ENCODE results near the gene GOLGB1. TPM values are rescaled to one million over a fixed set of nuclear protein-coding genes. Genes with fewer than 3 reads are reported as not detected.

Gene GOLGB1
- total and polyA plus RNA-seq, 2 donors (not counting 3 experiments of a cell fraction or from before 2014, with no cell fraction given): 7.4 to 42.7 TPM

DNA sequence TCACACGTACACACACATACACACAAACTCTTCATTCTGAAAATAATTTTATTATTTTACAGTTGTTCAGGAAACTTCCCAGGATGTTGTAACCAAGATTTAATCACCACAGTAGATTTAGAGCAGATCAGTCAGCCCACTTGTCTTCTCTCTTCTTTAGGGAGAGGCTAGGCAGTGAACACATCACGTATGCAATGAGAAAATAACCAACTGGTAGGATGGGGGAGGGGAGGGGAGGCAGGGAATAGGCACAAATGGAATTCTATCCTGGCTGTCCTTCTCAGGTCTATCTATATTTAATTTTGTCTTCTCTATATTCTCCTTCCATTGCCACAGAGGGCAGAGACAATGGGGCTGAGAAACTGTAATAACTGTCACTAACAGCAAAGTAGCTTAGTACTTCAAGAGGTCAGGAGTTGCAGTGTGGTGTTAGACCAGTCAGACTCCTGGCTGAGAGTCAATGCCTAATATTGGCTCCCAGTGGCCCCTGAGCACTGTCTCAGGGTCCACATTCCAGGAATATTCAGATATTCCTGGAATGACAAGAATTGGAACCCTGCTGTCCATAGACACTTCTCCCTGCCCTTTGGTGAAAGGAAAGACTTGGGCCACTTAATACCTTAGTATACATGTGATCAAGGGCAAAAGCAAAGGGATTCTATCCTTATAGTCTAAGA is 86.2 kb downstream of the GOLGB1 start:
- dilution Hi-C loops (cut with MboI; ENCODE audit: extremely low pct_ligation_motif_present, low sequenced_read_pairs) (no loop called here), intact Hi-C loops (cut with micrococcal nuclease) (loop anchor here (5.0 kb wide), 2 partner anchors 116 to 174 kb away; partner anchors contain the start of genes EAF2, IQCB1 and POLQ)
- Histone ChIP-seq H4K20me1 (replicated peaks; ENCODE audit: control insufficient read depth, extremely low read depth, insufficient read depth, low read length) (no peaks in the 10 kb centered on the region), H3K27me3 (ENCODE audit: control insufficient read depth in 2 of 2, insufficient read depth in 2 of 2, low read length in 2 of 2) (no peaks in the 10 kb centered on the region), H3K4me2 (ENCODE audit: insufficient read depth, low read length) (no peak overlapping the region), H3K27ac (ENCODE audit: insufficient read depth, low read depth, low read length) (no peak overlapping the region), H3K4me1 (ENCODE audit: control insufficient read depth, extremely low read depth, insufficient read depth, low read length) (peaks cover 22% of the 10 kb centered on the region), H3K9me3 (replicated peaks; ENCODE audit: control insufficient read depth, insufficient read depth, low read length) (no peaks in the 10 kb centered on the region), H2AFZ (ENCODE audit: low read depth, low read length) (no peak overlapping the region), H3K9ac (replicated peaks; ENCODE audit: extremely low read depth, insufficient read depth, low read length) (no peak overlapping the region), H3K9me1 (replicated peaks; ENCODE audit: control insufficient read depth, extremely low read depth, insufficient read depth, low read length) (no peaks in the 10 kb centered on the region), H3K79me2 (ENCODE audit: control insufficient read depth, insufficient read depth, low read length) (peaks cover 16% of the 10 kb centered on the region), H3K4me3 (replicated peaks in 1 of 3; ENCODE audit: insufficient read depth in 1 of 3, low read depth in 1 of 3, low read length in 3 of 3) (no peak overlapping the region), H3K36me3 (ENCODE audit: control insufficient read depth in 2 of 2, extremely low read depth in 1 of 2, insufficient read depth in 2 of 2, low read length in 2 of 2) (peaks cover 17 to 22% of the 10 kb centered on the region in 2 experiments)
- POLR2A ChIA-PET: interaction anchor here (0.6 kb wide), 1 partner anchor 7 kb away, joined by 6 read pairs; no protein-coding TSS in a partner anchor
- no peak for FAIRE-seq
- TF ChIP-seq EZH2 (IDR thresholded peaks at IDR 0.05; ENCODE audit: borderline replicate concordance, low read depth, low read length, severe bottlenecking) (no peak), POLR2AphosphoS5 (IDR thresholded peaks at IDR 0.05; ENCODE audit: insufficient read depth, low read depth, low read length) (no peak), POLR2A (IDR thresholded peaks at IDR 0.05; ENCODE audit: low read depth, low read length) (no peak), MYC (IDR thresholded peaks at IDR 0.05; ENCODE audit: low read depth, low read length) (no peak), JUN (IDR thresholded peaks at IDR 0.05; ENCODE audit: borderline replicate concordance, insufficient read depth, insufficient read length, low read depth) (no peak), FOS (IDR thresholded peaks at IDR 0.05; ENCODE audit: borderline replicate concordance, insufficient read depth, low read length) (no peak), GATA2 (IDR thresholded peaks at IDR 0.05; ENCODE audit: insufficient read depth, insufficient read length, low read depth, low read length) (no peak)
- TF ChIP-seq, protein P1, sequence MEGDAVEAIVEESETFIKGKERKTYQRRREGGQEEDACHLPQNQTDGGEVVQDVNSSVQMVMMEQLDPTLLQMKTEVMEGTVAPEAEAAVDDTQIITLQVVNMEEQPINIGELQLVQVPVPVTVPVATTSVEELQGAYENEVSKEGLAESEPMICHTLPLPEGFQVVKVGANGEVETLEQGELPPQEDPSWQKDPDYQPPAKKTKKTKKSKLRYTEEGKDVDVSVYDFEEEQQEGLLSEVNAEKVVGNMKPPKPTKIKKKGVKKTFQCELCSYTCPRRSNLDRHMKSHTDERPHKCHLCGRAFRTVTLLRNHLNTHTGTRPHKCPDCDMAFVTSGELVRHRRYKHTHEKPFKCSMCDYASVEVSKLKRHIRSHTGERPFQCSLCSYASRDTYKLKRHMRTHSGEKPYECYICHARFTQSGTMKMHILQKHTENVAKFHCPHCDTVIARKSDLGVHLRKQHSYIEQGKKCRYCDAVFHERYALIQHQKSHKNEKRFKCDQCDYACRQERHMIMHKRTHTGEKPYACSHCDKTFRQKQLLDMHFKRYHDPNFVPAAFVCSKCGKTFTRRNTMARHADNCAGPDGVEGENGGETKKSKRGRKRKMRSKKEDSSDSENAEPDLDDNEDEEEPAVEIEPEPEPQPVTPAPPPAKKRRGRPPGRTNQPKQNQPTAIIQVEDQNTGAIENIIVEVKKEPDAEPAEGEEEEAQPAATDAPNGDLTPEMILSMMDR (IDR thresholded peaks at IDR 0.05; ENCODE audit: extremely low read depth in 1 of 2, insufficient read depth in 1 of 2, low read depth in 1 of 2, low read length in 2 of 2): no peak
- TF ChIP-seq, protein P2, sequence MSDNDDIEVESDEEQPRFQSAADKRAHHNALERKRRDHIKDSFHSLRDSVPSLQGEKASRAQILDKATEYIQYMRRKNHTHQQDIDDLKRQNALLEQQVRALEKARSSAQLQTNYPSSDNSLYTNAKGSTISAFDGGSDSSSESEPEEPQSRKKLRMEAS (IDR thresholded peaks at IDR 0.05; ENCODE audit: insufficient read depth, insufficient read length): no peak
- no peak for DNase-seq (ENCODE audit: low read depth, low spot score)
- BruUV-seq (replicated peaks): no TSS peak
- CTCF ChIA-PET: no interaction called here
